IMR-90 (cell line): ENCODE measurements around the gene C8A. TPM values are rescaled to one million over a fixed set of nuclear protein-coding genes. Genes with fewer than 3 reads are reported as not detected.

Experiments used
- ATAC-seq: fragments of 200-7000 bp; cut with Tn5 transposase; 2 replicates; pipeline ENCODE4 v1.9.1; 2020; ENCODE audit warnings: low read depth, mild to moderate bottlenecking, moderate library complexity
- BruUV-seq: library from RNA; stranded (reverse); fragments of 400-500 nt; replicated peaks from 2 replicates; lab custom pipeline; 2021; lab: Mats Ljungman, UMichigan
- CTCF ChIA-PET: fragments of 300-600 bp; formaldehyde crosslinking; extraction: SDS; loops from one replicate; lab custom pipeline; 2021; ENCODE audit warnings: antibody characterized with exemption; lab: Yijun Ruan, JAX
- POLR2A ChIA-PET: fragments of 300-600 bp; sonication (Branson Sonifier 250); formaldehyde crosslinking; loops from one replicate; lab custom pipeline; 2022; ENCODE audit warnings: antibody characterized with exemption; ENCODE audit not compliant: unreplicated experiment; lab: Charles Lee
- DNase-seq: peaks from one replicate; pipeline ENCODE4 v3.0.0; 2013
- H2AFZ ChIP-seq: replicated peaks from 2 replicates; pipeline ENCODE3; 2013; ENCODE audit warnings: low read length, mild to moderate bottlenecking; ENCODE audit not compliant: poor library complexity
- H2AK5ac ChIP-seq: 2 replicates; pipeline ENCODE4 v1.6.1; 2013; ENCODE audit warnings: low read depth, low read length, inconsistent platforms
- H2AK9ac ChIP-seq: replicated peaks from 2 replicates; pipeline ENCODE3; 2013; ENCODE audit warnings: mild to moderate bottlenecking, low read depth, low read length, moderate library complexity; ENCODE audit not compliant: poor library complexity
- H2BK120ac ChIP-seq: 2 replicates; pipeline ENCODE4 v1.6.1; 2013; ENCODE audit warnings: low read depth, low read length, inconsistent platforms
- H2BK15ac ChIP-seq: 3 replicates; pipeline ENCODE4 v1.6.1; 2013; ENCODE audit warnings: low read depth, low read length, inconsistent platforms
- H2BK20ac ChIP-seq: 2 replicates; pipeline ENCODE4 v1.6.1; 2013; ENCODE audit warnings: low read depth, mild to moderate bottlenecking, inconsistent platforms, low read length, moderate library complexity
- H2BK5ac ChIP-seq: 2 replicates; pipeline ENCODE4 v1.6.1; 2013; ENCODE audit warnings: mild to moderate bottlenecking, low read depth, low read length, inconsistent platforms; ENCODE audit not compliant: poor library complexity, severe bottlenecking
- H3K14ac ChIP-seq: replicated peaks from 2 replicates; pipeline ENCODE4 v1.6.1; 2013; ENCODE audit warnings: low read depth, low read length, inconsistent platforms
- H3K18ac ChIP-seq: 2 replicates; pipeline ENCODE4 v1.6.1; 2013; ENCODE audit warnings: low read depth, low read length, control low read depth
- H3K23ac ChIP-seq: 2 replicates; pipeline ENCODE4 v1.6.1; 2013; ENCODE audit warnings: low read depth, low read length, inconsistent platforms
- H3K27ac ChIP-seq: 2 replicates; pipeline ENCODE4 v1.5.1; 2013; ENCODE audit warnings: mild to moderate bottlenecking, control low read depth, low read length; ENCODE audit not compliant: insufficient read depth
- H3K27me3 ChIP-seq: 2 replicates; pipeline ENCODE4 v1.6.1; 2013; ENCODE audit warnings: low read length; ENCODE audit not compliant: control insufficient read depth, insufficient read depth
- H3K36me3 ChIP-seq: 2 replicates; pipeline ENCODE4 v1.6.1; 2013; ENCODE audit warnings: low read length, mixed read lengths; ENCODE audit not compliant: control insufficient read depth, insufficient read depth
- H3K4ac ChIP-seq: 2 replicates; pipeline ENCODE4 v1.6.1; 2013; ENCODE audit warnings: low read depth, low read length, inconsistent platforms
- H3K4me1 ChIP-seq: 2 replicates; pipeline ENCODE4 v1.6.1; 2013; ENCODE audit warnings: low read length, mixed read lengths; ENCODE audit not compliant: control insufficient read depth, insufficient read depth
- H3K4me2 ChIP-seq: 2 replicates; pipeline ENCODE4 v1.6.1; 2013; ENCODE audit warnings: low read depth, mild to moderate bottlenecking, control low read depth, low read length, moderate library complexity
- H3K4me3 ChIP-seq: 2 replicates; pipeline ENCODE4 v1.5.1; 2013; ENCODE audit warnings: low read depth, mild to moderate bottlenecking, control low read depth, low read length, moderate library complexity; ENCODE audit not compliant: insufficient read depth
- H3K56ac ChIP-seq: 2 replicates; pipeline ENCODE4 v1.6.1; 2013; ENCODE audit warnings: low read length, inconsistent platforms; ENCODE audit not compliant: insufficient read depth; ENCODE audit errors: extremely low read depth
- H3K79me1 ChIP-seq, 2 experiments: 2 replicates each; pipeline ENCODE4 v1.6.1; 2013; ENCODE audit warnings: low read length in 2 of 2, inconsistent platforms in 1 of 2, low read depth in 1 of 2
- H3K9ac ChIP-seq: 2 replicates; pipeline ENCODE4 v1.6.1; 2013; ENCODE audit warnings: low read depth, low read length, control low read depth
- H3K9me1 ChIP-seq: 2 replicates; pipeline ENCODE4 v1.6.1; 2013; ENCODE audit warnings: low read length, inconsistent platforms; ENCODE audit not compliant: insufficient read depth
- H3K9me3 ChIP-seq: 2 replicates; pipeline ENCODE4 v1.6.1; 2013; ENCODE audit warnings: low read length; ENCODE audit not compliant: control insufficient read depth, insufficient read depth
- H4K20me1 ChIP-seq: 2 replicates; pipeline ENCODE4 v1.6.1; 2013; ENCODE audit warnings: low read length, inconsistent platforms; ENCODE audit not compliant: insufficient read depth
- H4K5ac ChIP-seq: 2 replicates; pipeline ENCODE4 v1.6.1; 2013; ENCODE audit warnings: mild to moderate bottlenecking, low read depth, low read length, control low read depth
- H4K8ac ChIP-seq, 2 experiments: 2 replicates each; pipeline ENCODE4 v1.6.1; 2013; ENCODE audit warnings: low read depth in 2 of 2, low read length in 2 of 2, control low read depth in 1 of 2, inconsistent platforms in 1 of 2
- H4K91ac ChIP-seq: 2 replicates; pipeline ENCODE4 v1.6.1; 2013; ENCODE audit warnings: low read depth, low read length, inconsistent platforms; ENCODE audit not compliant: insufficient read depth
- BHLHE40 ChIP-seq: fragments of 150-350 bp; IDR thresholded peaks from 2 replicates; pipeline ENCODE4 v1.6.1; 2016; ENCODE audit warnings: mild to moderate bottlenecking, low read depth, low read length
- CEBPB ChIP-seq: IDR thresholded peaks from 2 replicates; pipeline ENCODE4 v1.6.1; 2012; ENCODE audit warnings: low read depth, low read length, improper control_type of control experiment
- CHD1 ChIP-seq: IDR thresholded peaks from 2 replicates; pipeline ENCODE4 v1.6.1; 2012; ENCODE audit warnings: low read depth, low read length, improper control_type of control experiment
- FOS ChIP-seq: fragments of 150-350 bp; IDR thresholded peaks from 2 replicates; pipeline ENCODE4 v1.6.1; 2016; ENCODE audit warnings: low read depth, low read length
- MAFK ChIP-seq: IDR thresholded peaks from 2 replicates; pipeline ENCODE4 v1.6.1; 2012; ENCODE audit warnings: low read depth, low read length, improper control_type of control experiment
- MAZ ChIP-seq: IDR thresholded peaks from 2 replicates; pipeline ENCODE4 v1.6.1; 2012; ENCODE audit warnings: low read depth, mild to moderate bottlenecking, low read length, improper control_type of control experiment, moderate library complexity, borderline replicate concordance
- MXI1 ChIP-seq: IDR thresholded peaks from 2 replicates; pipeline ENCODE4 v1.6.1; 2012; ENCODE audit warnings: low read depth, mild to moderate bottlenecking, low read length, moderate library complexity, borderline replicate concordance
- NFE2L2 ChIP-seq: fragments of 150-350 bp; IDR thresholded peaks from 2 replicates; pipeline ENCODE4 v1.6.1; 2016; ENCODE audit warnings: low read depth, mild to moderate bottlenecking, low read length
- POLR2A ChIP-seq: IDR thresholded peaks from 2 replicates; pipeline ENCODE4 v1.6.1; 2012; ENCODE audit warnings: mild to moderate bottlenecking, low read depth, low read length
- RAD21 ChIP-seq: IDR thresholded peaks from 2 replicates; pipeline ENCODE4 v1.6.1; 2012; ENCODE audit warnings: low read length, improper control_type of control experiment
- RCOR1 ChIP-seq: IDR thresholded peaks from 2 replicates; pipeline ENCODE4 v1.6.1; 2012; ENCODE audit warnings: mild to moderate bottlenecking, low read length, improper control_type of control experiment; ENCODE audit not compliant: insufficient replicate concordance
- RFX5 ChIP-seq: IDR thresholded peaks from 2 replicates; pipeline ENCODE4 v1.8.0; 2012; ENCODE audit warnings: low read depth, mild to moderate bottlenecking, low read length, moderate library complexity
- SMC3 ChIP-seq: fragments of 150-350 bp; IDR thresholded peaks from 2 replicates; pipeline ENCODE4 v1.6.1; 2016; ENCODE audit warnings: low read depth, mild to moderate bottlenecking, antibody characterized with exemption, low read length, moderate library complexity
- WGBS, 2 experiments: methylation state at CpG; one replicate each; pipeline versions ENCODE4 v1.1.5 to v1.1.7; 2013; ENCODE audit warnings: missing lambda C conversion rate in 2 of 2; ENCODE audit not compliant: insufficient read length in 1 of 2; ENCODE audit errors: extremely low coverage in 2 of 2; 5-methylcytosine and 5-hydroxymethylcytosine counted together
- dilution Hi-C: fragments of 300-500 bp; cut with HindIII; formaldehyde crosslinking; loops from one replicate; pipeline ENCODE4 v1.14.3; 2018; ENCODE audit warnings: low sequenced_read_pairs; ENCODE audit not compliant: unreplicated experiment
- in situ Hi-C: fragments of 300-500 bp; cut with MboI; formaldehyde crosslinking; loops from 3 replicates; pipeline ENCODE4 v1.14.3; 2019; ENCODE audit warnings: low sequenced_read_pairs, inconsistent platforms, mixed read lengths
- intact Hi-C: fragments of 100-400 bp; cut with micrococcal nuclease; formaldehyde crosslinking; loops from 2 replicates; pipeline ENCODE4 v1.10.0; 2022
- polyA plus RNA-seq, 3 experiments: library from polyadenylated mRNA; depleted of rRNA; stranded (reverse); fragments of >200 nt; gene quantifications; 2 replicates each; pipeline ENCODE4 v1.2.3, GENCODE V29; 2012; ENCODE audit warnings: low replicate concordance in 1 of 3
- total RNA-seq: library from RNA; depleted of rRNA; stranded (reverse); fragments of >200 nt; gene quantifications from 2 replicates; pipeline ENCODE4 v1.2.3, GENCODE V29; 2012
- TF ChIP-seq, protein P1 (sequence below): conservative IDR thresholded peaks from 2 replicates; pipeline ENCODE4 v1.5.1; 2012; ENCODE audit warnings: mild to moderate bottlenecking, low read depth, low read length, improper control_type of control experiment
- TF ChIP-seq, protein P2 (sequence below): fragments of 150-350 bp; IDR thresholded peaks from 2 replicates; pipeline ENCODE4 v1.6.1; 2017; ENCODE audit warnings: mild to moderate bottlenecking, antibody characterized with exemption, low read length, low read depth
- TF ChIP-seq, protein P3 (sequence below): fragments of 150-350 bp; IDR thresholded peaks from 2 replicates; pipeline ENCODE4 v1.6.1; 2016; ENCODE audit warnings: low read depth, mild to moderate bottlenecking, low read length, moderate library complexity, borderline replicate concordance

C8A gene
- total and polyA plus RNA-seq, 2 of the 4 experiments (the other 2 are of a cell fraction), result not detected

DNA sequence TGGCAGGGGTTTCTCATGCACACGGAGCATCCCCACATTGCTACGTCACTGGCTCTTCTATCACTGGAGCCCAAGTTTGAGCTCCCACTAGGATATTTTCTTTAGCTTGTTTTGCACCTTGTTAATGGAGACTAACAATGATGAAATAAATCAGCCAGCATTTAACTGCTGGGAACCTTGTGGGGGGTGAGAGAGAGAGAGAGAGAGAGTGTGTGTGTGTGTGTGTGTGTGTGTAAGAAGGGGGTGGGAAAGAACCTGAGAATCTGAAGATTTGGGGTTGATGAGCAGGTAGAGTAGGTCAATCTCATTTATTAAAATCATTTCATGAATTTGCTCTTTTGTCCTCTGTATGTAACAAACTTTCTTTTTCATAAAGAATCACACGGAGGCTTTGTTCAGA is 110.6 kb downstream of the C8A start:
- Histone ChIP-seq H3K4me1 (no peaks in the 10 kb centered on the region; the same call in 1 of the 2 replicates), H2BK5ac (no peak overlapping the region), H2BK15ac (no peak overlapping the region), H3K23ac (no peak overlapping the region), H3K27ac (no peak overlapping the region), H2AK9ac (no peak overlapping the region), H3K14ac (no peak overlapping the region), H4K5ac (no peak overlapping the region), H3K4me2 (no peak overlapping the region), H3K9me3 (no peaks in the 10 kb centered on the region), H2BK120ac (no peak overlapping the region), H3K18ac (no peak overlapping the region), H4K20me1 (no peaks in the 10 kb centered on the region), H3K9ac (no peak overlapping the region), H2AFZ (no peak overlapping the region), H4K8ac (no peak overlapping the region), H4K91ac (no peak overlapping the region), H3K27me3 (no peaks in the 10 kb centered on the region; the same call in 1 of the 2 replicates), H3K36me3 (no peaks in the 10 kb centered on the region), H3K4me3 (no peak overlapping the region), H3K9me1 (no peaks in the 10 kb centered on the region; the same call in 1 of the 2 replicates), H2AK5ac (no peak overlapping the region), H3K4ac (no peak overlapping the region), H2BK20ac (no peak overlapping the region), H3K79me1 (no peaks in the 10 kb centered on the region), H3K56ac (no peak overlapping the region)
- in situ Hi-C loops, result no loop called here
- no TSS peak for BruUV-seq
- TF ChIP-seq RCOR1, result no peak
- TF ChIP-seq RFX5, result no peak
- no peak for TF ChIP-seq CEBPB
- no peak for TF ChIP-seq SMC3
- TF ChIP-seq MAZ, result no peak
- no peak for TF ChIP-seq MAFK
- no peak for TF ChIP-seq FOS
- TF ChIP-seq, protein P1, sequence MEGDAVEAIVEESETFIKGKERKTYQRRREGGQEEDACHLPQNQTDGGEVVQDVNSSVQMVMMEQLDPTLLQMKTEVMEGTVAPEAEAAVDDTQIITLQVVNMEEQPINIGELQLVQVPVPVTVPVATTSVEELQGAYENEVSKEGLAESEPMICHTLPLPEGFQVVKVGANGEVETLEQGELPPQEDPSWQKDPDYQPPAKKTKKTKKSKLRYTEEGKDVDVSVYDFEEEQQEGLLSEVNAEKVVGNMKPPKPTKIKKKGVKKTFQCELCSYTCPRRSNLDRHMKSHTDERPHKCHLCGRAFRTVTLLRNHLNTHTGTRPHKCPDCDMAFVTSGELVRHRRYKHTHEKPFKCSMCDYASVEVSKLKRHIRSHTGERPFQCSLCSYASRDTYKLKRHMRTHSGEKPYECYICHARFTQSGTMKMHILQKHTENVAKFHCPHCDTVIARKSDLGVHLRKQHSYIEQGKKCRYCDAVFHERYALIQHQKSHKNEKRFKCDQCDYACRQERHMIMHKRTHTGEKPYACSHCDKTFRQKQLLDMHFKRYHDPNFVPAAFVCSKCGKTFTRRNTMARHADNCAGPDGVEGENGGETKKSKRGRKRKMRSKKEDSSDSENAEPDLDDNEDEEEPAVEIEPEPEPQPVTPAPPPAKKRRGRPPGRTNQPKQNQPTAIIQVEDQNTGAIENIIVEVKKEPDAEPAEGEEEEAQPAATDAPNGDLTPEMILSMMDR, result no peak
- no peak for TF ChIP-seq CHD1
- TF ChIP-seq POLR2A, result no peak
- no peak for TF ChIP-seq MXI1
- no peak for TF ChIP-seq NFE2L2
- TF ChIP-seq, protein P2, sequence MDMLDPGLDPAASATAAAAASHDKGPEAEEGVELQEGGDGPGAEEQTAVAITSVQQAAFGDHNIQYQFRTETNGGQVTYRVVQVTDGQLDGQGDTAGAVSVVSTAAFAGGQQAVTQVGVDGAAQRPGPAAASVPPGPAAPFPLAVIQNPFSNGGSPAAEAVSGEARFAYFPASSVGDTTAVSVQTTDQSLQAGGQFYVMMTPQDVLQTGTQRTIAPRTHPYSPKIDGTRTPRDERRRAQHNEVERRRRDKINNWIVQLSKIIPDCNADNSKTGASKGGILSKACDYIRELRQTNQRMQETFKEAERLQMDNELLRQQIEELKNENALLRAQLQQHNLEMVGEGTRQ, result no peak
- TF ChIP-seq, protein P3, sequence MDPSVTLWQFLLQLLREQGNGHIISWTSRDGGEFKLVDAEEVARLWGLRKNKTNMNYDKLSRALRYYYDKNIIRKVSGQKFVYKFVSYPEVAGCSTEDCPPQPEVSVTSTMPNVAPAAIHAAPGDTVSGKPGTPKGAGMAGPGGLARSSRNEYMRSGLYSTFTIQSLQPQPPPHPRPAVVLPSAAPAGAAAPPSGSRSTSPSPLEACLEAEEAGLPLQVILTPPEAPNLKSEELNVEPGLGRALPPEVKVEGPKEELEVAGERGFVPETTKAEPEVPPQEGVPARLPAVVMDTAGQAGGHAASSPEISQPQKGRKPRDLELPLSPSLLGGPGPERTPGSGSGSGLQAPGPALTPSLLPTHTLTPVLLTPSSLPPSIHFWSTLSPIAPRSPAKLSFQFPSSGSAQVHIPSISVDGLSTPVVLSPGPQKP, result no peak
- TF ChIP-seq RAD21, result no peak
- no peak for TF ChIP-seq BHLHE40
- no CpG with 5 or more reads among the region's 3 CpGs for WGBS, 2 experiments
- POLR2A ChIA-PET, result no interaction called here
- ATAC-seq (no peak), DNase-seq (no peak)
- dilution Hi-C loops, result no loop called here
- intact Hi-C loops, result loop anchor here (5.0 kb wide), 1 partner anchor 133 kb away; no protein-coding TSS in a partner anchor
- CTCF ChIA-PET, result no interaction called here
